ENCODE data around the gene SPON1. TPM values are rescaled to one million over a fixed set of nuclear protein-coding genes. Genes with fewer than 3 reads are reported as not detected.
"Not testable (repeated sequence)": the region's sequence is repeated elsewhere in the genome, so short reads cannot be mapped to it uniquely, and the experiment has no call there.

The SPON1 gene
- total and polyA plus RNA-seq, 8 donors, result 9.3 to 122 (median 26.9) TPM

DNA sequence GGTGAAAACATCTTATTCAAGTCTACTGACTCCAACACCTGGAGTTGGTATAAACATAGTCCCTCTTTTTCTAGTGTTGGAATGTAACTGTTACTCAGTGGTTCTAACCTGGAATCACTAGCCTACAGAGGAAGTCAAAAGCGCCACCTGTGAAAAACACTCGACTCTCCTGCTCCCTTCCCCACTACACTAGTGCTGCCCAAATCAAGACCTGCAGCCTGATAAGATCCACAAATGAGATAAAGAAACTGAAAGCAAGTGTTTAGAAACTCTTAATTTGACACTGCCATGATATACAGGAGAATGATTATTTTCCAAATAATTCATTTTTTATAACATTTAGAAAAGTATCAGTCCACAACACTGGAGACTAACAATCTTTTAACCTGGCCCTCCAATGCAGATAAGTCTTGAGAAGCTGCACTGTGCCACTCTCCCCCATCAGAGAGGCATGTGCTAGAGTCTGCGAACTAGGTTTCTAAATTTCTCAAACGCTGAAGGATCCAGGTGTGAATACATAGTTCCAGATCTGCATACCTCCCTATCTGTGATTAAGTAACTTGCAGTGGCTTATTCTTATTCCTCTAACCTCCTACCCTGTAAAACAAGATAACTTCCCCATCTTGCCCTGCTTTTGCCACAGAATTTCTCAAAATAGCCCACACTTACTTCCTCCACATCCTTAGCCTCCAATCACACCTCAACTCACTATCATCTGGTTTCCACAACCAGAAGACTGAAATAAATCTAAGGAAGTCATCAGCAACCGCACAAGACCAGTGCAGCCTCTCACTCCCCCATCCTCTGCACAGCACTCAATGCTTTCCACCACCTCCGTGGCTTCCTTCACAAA lies 308.4 kb downstream of the SPON1 start:
- intact Hi-C loops (cut with DNase I; ENCODE audit: low total_unique reads), result no loop called here
- Histone ChIP-seq H3K4me3 (no peak overlapping the region), H3K27ac (no peak overlapping the region), H3K27me3 (no peaks in the 10 kb centered on the region), H3K4me1 (peaks cover 0 to 9% (median 0%) of the 10 kb centered on the region in 4 donors), H3K9me3 (no peaks in the 10 kb centered on the region), H3K36me3 (peaks cover under 1 to 20% (median 12%) of the 10 kb centered on the region in 4 donors)
- no peak for DNase-seq
- WGBS, 5 donors, result 53 to 70% (median 58%) methylated on average over 6 of the region's 6 CpGs
- TF ChIP-seq, protein P1, sequence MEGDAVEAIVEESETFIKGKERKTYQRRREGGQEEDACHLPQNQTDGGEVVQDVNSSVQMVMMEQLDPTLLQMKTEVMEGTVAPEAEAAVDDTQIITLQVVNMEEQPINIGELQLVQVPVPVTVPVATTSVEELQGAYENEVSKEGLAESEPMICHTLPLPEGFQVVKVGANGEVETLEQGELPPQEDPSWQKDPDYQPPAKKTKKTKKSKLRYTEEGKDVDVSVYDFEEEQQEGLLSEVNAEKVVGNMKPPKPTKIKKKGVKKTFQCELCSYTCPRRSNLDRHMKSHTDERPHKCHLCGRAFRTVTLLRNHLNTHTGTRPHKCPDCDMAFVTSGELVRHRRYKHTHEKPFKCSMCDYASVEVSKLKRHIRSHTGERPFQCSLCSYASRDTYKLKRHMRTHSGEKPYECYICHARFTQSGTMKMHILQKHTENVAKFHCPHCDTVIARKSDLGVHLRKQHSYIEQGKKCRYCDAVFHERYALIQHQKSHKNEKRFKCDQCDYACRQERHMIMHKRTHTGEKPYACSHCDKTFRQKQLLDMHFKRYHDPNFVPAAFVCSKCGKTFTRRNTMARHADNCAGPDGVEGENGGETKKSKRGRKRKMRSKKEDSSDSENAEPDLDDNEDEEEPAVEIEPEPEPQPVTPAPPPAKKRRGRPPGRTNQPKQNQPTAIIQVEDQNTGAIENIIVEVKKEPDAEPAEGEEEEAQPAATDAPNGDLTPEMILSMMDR (IDR thresholded peaks at IDR 0.05), result no peak
- TF ChIP-seq POLR2A (IDR thresholded peaks at IDR 0.05) (no peak), POLR2AphosphoS5 (IDR thresholded peaks at IDR 0.05) (no peak), EP300 (IDR thresholded peaks at IDR 0.05) (no peak)

DNA sequence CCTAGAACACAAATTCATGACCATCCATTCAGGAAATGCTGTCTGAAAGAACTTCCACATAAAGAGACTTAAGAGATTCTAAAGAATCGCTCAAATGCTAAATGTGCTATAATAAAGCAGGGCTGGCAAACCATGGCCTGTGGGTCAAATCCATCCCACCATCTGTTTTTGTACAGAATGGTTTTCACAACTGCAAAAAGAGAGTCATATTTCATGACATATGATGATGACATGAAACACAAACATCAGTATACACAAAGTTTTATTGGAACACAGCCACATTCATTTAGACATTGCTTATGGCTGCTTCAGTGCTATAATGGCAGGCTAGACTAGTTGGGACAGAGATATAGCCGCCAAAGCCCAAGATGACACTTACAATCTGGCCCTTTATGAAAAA lies 311.4 kb downstream of the SPON1 start:
- Histone ChIP-seq H3K36me3 (peaks cover 0 to 7% (median 3%) of the 10 kb centered on the region in 4 donors), H3K27ac (no peak overlapping the region), H3K9me3 (no peaks in the 10 kb centered on the region), H3K4me1 (peaks cover 0 to 9% (median 0%) of the 10 kb centered on the region in 4 donors), H3K4me3 (no peak overlapping the region), H3K27me3 (no peaks in the 10 kb centered on the region)
- TF ChIP-seq EP300 (IDR thresholded peaks at IDR 0.05), result no peak
- no peak for TF ChIP-seq POLR2AphosphoS5 (IDR thresholded peaks at IDR 0.05)
- no peak for TF ChIP-seq POLR2A (IDR thresholded peaks at IDR 0.05)
- TF ChIP-seq, protein P1 (IDR thresholded peaks at IDR 0.05), result no peak
- intact Hi-C loops (cut with DNase I; ENCODE audit: low total_unique reads), result no loop called here
- WGBS, 5 donors, result 80 to 98% (median 86%) methylated on average over 2 of the region's 2 CpGs
- no peak for DNase-seq

DNA sequence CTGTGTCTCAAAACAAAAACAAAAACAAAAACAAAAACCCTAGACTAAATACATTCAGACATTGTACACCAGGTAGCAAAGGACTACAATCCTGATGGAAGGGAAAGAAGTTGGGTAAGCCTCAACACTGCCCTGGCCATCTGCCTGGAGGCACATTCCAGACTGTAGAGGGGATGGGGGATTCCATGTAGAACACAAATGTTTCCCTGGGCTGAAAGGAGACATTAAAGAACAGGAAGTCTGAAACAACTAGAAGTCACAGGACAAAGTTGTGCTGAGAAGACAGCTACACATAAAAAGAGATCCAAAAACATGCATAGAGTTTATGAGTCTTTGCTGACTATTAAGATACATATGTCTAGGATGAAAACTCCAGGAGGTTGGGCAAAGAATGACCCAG lies 312.6 kb downstream of the SPON1 start:
- H3K4me3 ChIP-seq, result no peak overlapping the region
- no peak overlapping the region for H3K27ac ChIP-seq
- H3K4me1 ChIP-seq, result peaks cover 0 to 9% (median 0%) of the 10 kb centered on the region in 4 donors
- H3K9me3 ChIP-seq, result no peaks in the 10 kb centered on the region
- no peak for TF ChIP-seq EP300 (IDR thresholded peaks at IDR 0.05)
- no peak for TF ChIP-seq POLR2AphosphoS5 (IDR thresholded peaks at IDR 0.05)
- TF ChIP-seq, protein P1 (IDR thresholded peaks at IDR 0.05), result no peak
- TF ChIP-seq POLR2A (IDR thresholded peaks at IDR 0.05), result no peak
- intact Hi-C loops (cut with DNase I; ENCODE audit: low total_unique reads), result no loop called here
- no peaks in the 10 kb centered on the region for H3K27me3 ChIP-seq
- DNase-seq, result no peak
- peaks cover 0 to 14% (median 6%) of the 10 kb centered on the region in 4 donors for H3K36me3 ChIP-seq

DNA sequence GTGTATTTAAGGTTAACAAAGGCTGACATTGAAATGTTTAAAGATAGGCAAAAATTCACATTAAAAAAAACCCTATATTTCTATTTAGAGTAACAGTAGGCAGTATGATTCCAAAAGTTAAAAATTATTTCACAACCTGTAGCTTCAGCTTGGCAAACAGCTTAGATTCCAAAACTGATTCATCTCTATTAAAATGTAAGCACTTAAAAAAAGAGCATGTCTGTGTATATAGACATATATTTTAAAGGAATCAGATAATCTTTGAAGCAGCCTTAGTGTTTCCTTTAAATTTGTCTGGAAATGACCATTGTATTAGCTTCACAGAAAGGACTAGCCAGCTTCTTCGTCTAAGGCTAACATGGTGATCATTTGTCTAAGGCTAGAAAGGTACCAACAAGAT lies 316.3 kb downstream of the SPON1 start:
- H3K4me1 ChIP-seq; H3K9me3 ChIP-seq; H3K27ac ChIP-seq; intact Hi-C loops (cut with DNase I; ENCODE audit: low total_unique reads); DNase-seq; H3K27me3 ChIP-seq; H3K4me3 ChIP-seq: not testable (repeated sequence)
- WGBS, 5 donors, result 71 to 78% methylated on average over 1 of the region's 1 CpG; no CpG with 5 or more reads in 3 of the 5 donors
- H3K36me3 ChIP-seq, result peaks cover 0 to 30% (median 13%) of the 10 kb centered on the region in 4 donors
